Mononuclear cell (primary cell): ENCODE data around the gene CBL. TPM values are rescaled to one million over a fixed set of nuclear protein-coding genes. Genes with fewer than 3 reads are reported as not detected.
"Not testable (repeated sequence)": the region's sequence is repeated elsewhere in the genome, so short reads cannot be mapped to it uniquely, and the experiment has no call there.

Source experiments
- H3K27me3 ChIP-seq: 2 replicates; pipeline ENCODE4 v1.6.0; 2011; ENCODE audit warnings: low read length, control low read depth; ENCODE audit not compliant: insufficient read depth
- H3K4me1 ChIP-seq: 2 replicates; pipeline ENCODE4 v1.5.1; 2011; ENCODE audit warnings: mild to moderate bottlenecking, low read length, control low read depth; ENCODE audit not compliant: insufficient read depth
- H3K4me3 ChIP-seq: 2 replicates; pipeline ENCODE4 v1.5.1; 2011; ENCODE audit warnings: mild to moderate bottlenecking, low read length, moderate library complexity
- H3K9me3 ChIP-seq: 2 replicates; pipeline ENCODE4 v1.5.1; 2011; ENCODE audit warnings: low read depth, mild to moderate bottlenecking, control low read depth, low read length
- total RNA-seq: library from RNA; depleted of rRNA; stranded (reverse); fragments of >200 nt; gene quantifications from one replicate; pipeline ENCODE4 v1.2.3, GENCODE V29; 2012

Gene CBL
- total RNA-seq, 1 donor = 16.0 TPM

- H3K4me3 ChIP-seq = no peak overlapping the region
- H3K27me3 ChIP-seq = no peaks in the 10 kb centered on the region
- H3K4me1 ChIP-seq = peaks cover 54% of the 10 kb centered on the region
- no peaks in the 10 kb centered on the region for H3K9me3 ChIP-seq
Measured at GRCh38 chr11:119193001-119193400, 13.1 kb upstream of the CBL start.

- Histone ChIP-seq H3K27me3 (no peaks in the 10 kb centered on the region), H3K4me3 (no peak overlapping the region), H3K9me3 (no peaks in the 10 kb centered on the region), H3K4me1 (peaks cover 54% of the 10 kb centered on the region)
Measured at GRCh38 chr11:119193626-119194025, 12.5 kb upstream of the CBL start.

- peaks cover 54% of the 10 kb centered on the region for H3K4me1 ChIP-seq
Measured at GRCh38 chr11:119194811-119195440, 11.2 kb upstream of the CBL start.

GRCh38 chr11:119195680-119196079 is 10.5 kb upstream of the CBL start:
- no peaks in the 10 kb centered on the region for H3K9me3 ChIP-seq
- H3K4me3 ChIP-seq = no peak overlapping the region
- H3K4me1 ChIP-seq = peaks cover 54% of the 10 kb centered on the region
- H3K27me3 ChIP-seq = no peaks in the 10 kb centered on the region

More at GRCh38 chr11:119194811-119195440, 11.2 kb upstream of the CBL start:
- no peaks in the 10 kb centered on the region for H3K27me3 ChIP-seq
- H3K9me3 ChIP-seq = no peaks in the 10 kb centered on the region
- no peak overlapping the region for H3K4me3 ChIP-seq

GRCh38 chr11:119196833-119197483 is 9.2 kb upstream of the CBL start:
- Histone ChIP-seq H3K27me3 (no peaks in the 10 kb centered on the region), H3K4me3 (no peak overlapping the region), H3K4me1 (peaks cover 46% of the 10 kb centered on the region), H3K9me3 (no peaks in the 10 kb centered on the region)

GRCh38 chr11:119198925-119199324 is 7.2 kb upstream of the CBL start:
- Histone ChIP-seq H3K27me3 (no peaks in the 10 kb centered on the region), H3K9me3 (no peaks in the 10 kb centered on the region), H3K4me3 (no peak overlapping the region), H3K4me1 (peaks cover 30% of the 10 kb centered on the region)

GRCh38 chr11:119201236-119201635 is 4.9 kb upstream of the CBL start:
- H3K27me3 ChIP-seq, H3K9me3 ChIP-seq: not testable (repeated sequence)
- peaks cover 31% of the 10 kb centered on the region for H3K4me1 ChIP-seq

GRCh38 chr11:119202554-119202953 is 3.6 kb upstream of the CBL start:
- H3K27me3 ChIP-seq = no peaks in the 10 kb centered on the region
- H3K9me3 ChIP-seq = no peaks in the 10 kb centered on the region

More at GRCh38 chr11:119201236-119201635, 4.9 kb upstream of the CBL start:
- not testable (repeated sequence) for H3K4me3 ChIP-seq

GRCh38 chr11:119204066-119204465 is 2.1 kb upstream of the CBL start:
- no peaks in the 10 kb centered on the region for H3K27me3 ChIP-seq
- H3K4me3 ChIP-seq = no peak overlapping the region
- H3K4me1 ChIP-seq = peaks cover 34% of the 10 kb centered on the region
- H3K9me3 ChIP-seq = no peaks in the 10 kb centered on the region

More at GRCh38 chr11:119202554-119202953, 3.6 kb upstream of the CBL start:
- Histone ChIP-seq H3K4me1 (peaks cover 25% of the 10 kb centered on the region), H3K4me3 (no peak overlapping the region)

GRCh38 chr11:119205080-119205479 is 1.1 kb upstream of the CBL start:
- H3K27me3 ChIP-seq = no peaks in the 10 kb centered on the region
- H3K4me3 ChIP-seq = peak overlapping the region; percentile 83
- peaks cover 44% of the 10 kb centered on the region for H3K4me1 ChIP-seq
- no peaks in the 10 kb centered on the region for H3K9me3 ChIP-seq

- H3K27me3 ChIP-seq = no peaks in the 10 kb centered on the region
- H3K4me1 ChIP-seq = peaks cover 49% of the 10 kb centered on the region
- H3K4me3 ChIP-seq = peak overlapping the region; percentile 83
- H3K9me3 ChIP-seq = no peaks in the 10 kb centered on the region
Measured at GRCh38 chr11:119206511-119207414, 624 bp downstream of the CBL start.

GRCh38 chr11:119207415-119207960 is 1.3 kb downstream of the CBL start:
- Histone ChIP-seq H3K4me1 (peaks cover 49% of the 10 kb centered on the region), H3K4me3 (peak overlapping the region; percentile 83), H3K27me3 (no peaks in the 10 kb centered on the region), H3K9me3 (no peaks in the 10 kb centered on the region)

GRCh38 chr11:119209186-119209585 is 3.0 kb downstream of the CBL start:
- Histone ChIP-seq H3K4me1 (peaks cover 48% of the 10 kb centered on the region), H3K4me3 (no peak overlapping the region), H3K9me3 (no peaks in the 10 kb centered on the region), H3K27me3 (no peaks in the 10 kb centered on the region)

GRCh38 chr11:119210050-119210449 is 3.9 kb downstream of the CBL start:
- H3K27me3 ChIP-seq = no peaks in the 10 kb centered on the region
- no peaks in the 10 kb centered on the region for H3K9me3 ChIP-seq
- H3K4me1 ChIP-seq = peaks cover 39% of the 10 kb centered on the region
- no peak overlapping the region for H3K4me3 ChIP-seq
